Measurements from ENCODE around the gene EFCAB7.
A peak's percentile ranks its signal among the peaks of the same experiment; 100 is the strongest.

Gene EFCAB7

GRCh38 chr1:63522891-63523728 is at the start of gene EFCAB7, which contains the start of gene ITGB3BP:
Gene EFCAB7, plus strand, starts transcription at chr1:63523525. Its CDS starts 2,048 bp downstream, at chr1:63525573.
Gene ITGB3BP, minus strand, starts transcription at chr1:63523225. Its CDS starts 92 bp downstream, at chr1:63523133.
- DNase-seq (ENCODE audit: low spot score), result peak; percentile 80

GRCh38 chr1:63475761-63476160 is 47.6 kb upstream of the EFCAB7 start:
- no peak for DNase-seq (ENCODE audit: low spot score)

GRCh38 chr1:63480057-63480456 is 43.3 kb upstream of the EFCAB7 start:
- no peak for DNase-seq (ENCODE audit: low spot score)

GRCh38 chr1:63486629-63487028 is 36.7 kb upstream of the EFCAB7 start:
- DNase-seq (ENCODE audit: low spot score), result no peak

GRCh38 chr1:63487336-63488065 is 35.8 kb upstream of the EFCAB7 start:
- DNase-seq (ENCODE audit: low spot score), result no peak

- no peak for DNase-seq (ENCODE audit: low spot score)
Observed at GRCh38 chr1:63497577-63497976, 25.7 kb upstream of the EFCAB7 start.

GRCh38 chr1:63498106-63498505 is 25.2 kb upstream of the EFCAB7 start:
- no peak for DNase-seq (ENCODE audit: low spot score)

GRCh38 chr1:63501256-63501655 is 22.1 kb upstream of the EFCAB7 start:
- DNase-seq (ENCODE audit: low spot score), result no peak

GRCh38 chr1:63506782-63507181 is 16.5 kb upstream of the EFCAB7 start:
- DNase-seq (ENCODE audit: low spot score), result no peak

GRCh38 chr1:63509718-63510117 is 13.6 kb upstream of the EFCAB7 start:
- DNase-seq (ENCODE audit: low spot score), result no peak

GRCh38 chr1:63512584-63512983 is 10.7 kb upstream of the EFCAB7 start:
- no peak for DNase-seq (ENCODE audit: low spot score)

- DNase-seq (ENCODE audit: low spot score), result no peak
Observed at GRCh38 chr1:63516629-63517028, 6.7 kb upstream of the EFCAB7 start.

GRCh38 chr1:63523738-63524137 is 413 bp downstream of the EFCAB7 start:
- no peak for DNase-seq (ENCODE audit: low spot score)

- DNase-seq (ENCODE audit: low spot score), result no peak
Observed at GRCh38 chr1:63524201-63524600, 876 bp downstream of the EFCAB7 start.

GRCh38 chr1:63532727-63533126 is 9.4 kb downstream of the EFCAB7 start:
- no peak for DNase-seq (ENCODE audit: low spot score)

GRCh38 chr1:63533931-63534330 is 10.6 kb downstream of the EFCAB7 start:
- no peak for DNase-seq (ENCODE audit: low spot score)

- DNase-seq (ENCODE audit: low spot score), result no peak
Observed at GRCh38 chr1:63534406-63534805, 11.1 kb downstream of the EFCAB7 start.

GRCh38 chr1:63537006-63537405 is 13.7 kb downstream of the EFCAB7 start:
- DNase-seq (ENCODE audit: low spot score), result no peak

GRCh38 chr1:63537940-63538339 is 14.6 kb downstream of the EFCAB7 start:
- peak; percentile 14 for DNase-seq (ENCODE audit: low spot score)

GRCh38 chr1:63545780-63546179 is 22.5 kb downstream of the EFCAB7 start:
- no peak for DNase-seq (ENCODE audit: low spot score)

GRCh38 chr1:63547621-63548294 is 24.4 kb downstream of the EFCAB7 start:
- no peak for DNase-seq (ENCODE audit: low spot score)

GRCh38 chr1:63548303-63548702 is 25.0 kb downstream of the EFCAB7 start:
- no peak for DNase-seq (ENCODE audit: low spot score)

- no peak for DNase-seq (ENCODE audit: low spot score)
Observed at GRCh38 chr1:63548877-63549276, 25.6 kb downstream of the EFCAB7 start.

Measured in hematopoietic multipotent progenitor cell treated with erythropoietin and hydrocortisone succinate and interleukin-3 and kit ligand, for 15 days (in vitro differentiated cells).